ENCODE measurements around the gene ZNF69.
A peak's percentile ranks its signal among the peaks of the same experiment; 100 is the strongest.
"Not testable (repeated sequence)": the region's sequence is repeated elsewhere in the genome, so short reads cannot be mapped to it uniquely, and the experiment has no call there.

Gene ZNF69

DNA sequence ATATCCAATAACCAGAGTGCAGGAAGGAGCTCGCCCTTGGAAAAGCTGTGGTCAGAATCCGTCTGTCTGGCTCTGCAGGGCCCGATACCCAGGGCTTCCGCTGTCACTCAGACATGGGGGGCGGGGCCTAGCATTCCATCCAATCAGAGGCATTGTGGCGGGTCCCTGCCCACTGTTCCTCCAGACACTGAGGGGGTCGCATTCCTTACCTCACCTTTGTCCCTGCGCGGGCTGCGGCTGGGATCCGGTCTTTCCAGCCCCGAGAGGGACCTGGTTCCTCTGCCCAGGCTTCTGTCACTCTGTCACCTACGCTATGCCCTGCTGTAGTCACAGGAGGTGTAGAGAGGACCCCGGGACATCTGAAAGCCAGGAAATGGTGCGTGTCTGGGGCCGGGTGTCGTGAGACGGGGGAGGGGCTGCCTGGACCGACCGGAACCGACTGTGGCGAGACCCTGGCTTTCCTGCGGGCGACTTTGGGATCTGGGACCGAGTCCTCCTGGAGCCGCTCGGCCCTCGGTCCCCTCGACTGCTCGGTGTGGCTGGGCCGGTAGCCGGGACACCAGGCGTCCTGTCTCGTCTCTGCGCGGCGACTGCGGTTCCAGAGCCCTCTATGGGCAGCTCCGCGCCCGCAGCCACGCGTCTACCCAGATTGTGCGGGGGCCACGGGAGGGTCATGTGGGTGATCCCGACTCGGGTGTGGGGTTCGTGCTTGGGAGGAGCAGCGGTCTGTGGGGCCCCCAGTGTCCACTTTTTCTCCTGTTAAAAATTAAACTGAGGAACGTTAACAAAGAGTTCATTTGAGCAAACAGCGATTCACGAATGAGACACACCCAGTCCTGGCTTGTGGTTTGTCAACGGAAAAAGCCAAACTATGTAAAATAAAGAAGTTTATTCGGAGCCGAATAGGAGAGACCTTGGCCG is at the start of gene ZNF69:
Gene ZNF69, plus strand, starts transcription at position 172 of the 921 bp plus-strand sequence. Its CDS starts 142 bp downstream, at position 314.
- DNase-seq, result peak; percentile 79

DNA sequence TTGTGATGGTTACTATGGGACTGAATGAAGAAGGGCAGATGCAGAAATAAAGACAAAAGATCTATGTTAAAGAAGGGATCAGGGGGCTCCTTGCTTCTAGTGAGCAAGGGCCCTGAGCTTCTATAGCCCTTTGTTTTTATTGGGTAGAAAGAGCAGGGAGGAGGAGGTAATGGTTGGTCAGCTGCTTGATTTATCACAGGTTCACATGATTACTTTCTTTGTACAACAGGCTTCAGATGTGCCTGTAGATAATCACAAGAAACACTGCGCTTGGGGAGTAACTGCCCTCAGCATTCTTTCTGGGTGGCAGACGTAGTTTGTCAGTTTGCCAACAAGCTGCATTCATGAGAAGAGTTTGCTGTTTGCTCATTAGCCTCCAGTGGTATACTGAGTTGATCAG is 43.9 kb upstream of the ZNF69 start:
- DNase-seq, result no peak

DNA sequence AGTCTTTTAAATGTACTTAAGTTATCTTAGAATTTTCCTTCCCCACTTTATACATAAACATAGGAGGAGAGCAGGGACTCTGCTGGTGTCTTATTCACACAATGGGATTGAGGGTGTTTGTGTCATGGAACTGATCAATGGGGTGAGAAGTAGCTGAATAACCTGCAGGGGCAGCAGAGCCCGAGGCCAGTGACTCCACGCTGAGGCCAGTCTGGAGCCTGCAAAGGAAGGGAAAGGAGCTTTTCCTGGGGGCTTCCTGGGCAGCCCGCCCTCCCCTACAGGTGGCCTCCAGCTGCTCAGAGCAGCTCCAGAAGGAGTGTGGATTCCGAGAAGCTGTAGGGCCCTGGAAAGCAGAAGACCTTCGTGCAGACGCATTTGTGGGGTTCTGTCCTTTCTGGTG is 40.0 kb upstream of the ZNF69 start:
- not testable (repeated sequence) for DNase-seq

DNA sequence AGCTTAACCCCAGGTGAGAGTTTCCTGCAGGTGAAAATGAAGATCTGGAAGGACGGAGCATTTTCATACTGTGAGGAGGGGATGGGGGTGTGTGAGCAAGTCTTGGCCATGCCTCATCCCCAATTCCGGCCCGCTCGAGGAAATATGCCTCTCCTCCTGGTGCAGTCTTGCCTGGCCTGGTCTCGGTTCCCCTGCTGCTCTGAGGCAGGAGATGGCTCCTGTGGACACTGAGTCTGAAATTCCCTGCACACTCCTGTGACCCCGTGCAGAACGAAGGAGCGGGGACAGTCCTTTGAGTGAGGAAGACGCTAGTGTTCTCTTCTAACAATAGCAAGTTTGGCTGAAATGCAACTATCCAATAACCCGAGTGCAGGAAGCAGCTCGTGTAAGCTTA is 39.4 kb upstream of the ZNF69 start:
- no peak for DNase-seq

DNA sequence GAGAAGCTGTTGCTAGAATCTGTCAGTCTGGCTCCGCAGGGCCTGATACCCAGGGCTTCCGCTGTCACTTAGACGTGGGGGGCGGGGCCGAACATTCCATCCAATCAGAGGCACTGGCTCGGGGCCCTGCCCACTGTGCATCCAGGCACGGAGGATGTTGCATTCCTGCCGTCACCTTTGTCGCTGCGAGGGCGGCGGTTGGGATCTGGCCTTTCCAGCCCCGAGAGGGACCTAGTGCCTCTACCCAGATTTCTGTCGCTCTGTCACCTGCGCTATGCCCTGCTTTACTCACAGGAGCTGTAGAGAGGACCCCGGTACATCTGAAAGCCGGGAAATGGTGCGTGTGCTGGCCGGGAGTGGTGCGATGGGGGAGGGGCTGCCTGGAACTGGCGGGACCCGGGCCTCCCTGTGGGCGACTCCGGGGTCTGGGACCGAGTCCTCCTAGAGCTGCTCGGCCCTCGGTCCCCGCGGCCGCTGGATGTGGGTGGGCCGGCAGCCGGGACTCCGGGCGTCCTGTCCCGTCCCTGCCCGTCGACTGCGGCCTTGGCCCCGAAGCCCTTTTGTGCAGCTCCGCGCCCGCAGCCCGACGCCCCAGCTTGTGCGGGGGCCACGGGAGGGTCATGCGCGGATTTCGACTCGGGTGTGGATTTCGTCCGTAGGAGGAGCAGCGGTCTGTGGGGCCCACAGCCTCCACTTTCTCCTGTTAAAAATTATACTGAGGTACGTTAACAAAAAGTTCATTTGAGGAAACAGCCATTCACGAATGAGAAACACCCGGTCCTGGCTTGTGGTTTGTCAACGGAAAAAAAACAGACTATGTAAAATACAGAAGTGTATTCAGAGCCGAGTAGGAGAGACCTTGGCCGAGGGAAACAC is 38.8 kb upstream of the ZNF69 start, which contains the start of gene ZNF439:
Gene ZNF439, plus strand, starts transcription at position 133 of the 876 bp plus-strand sequence. Its CDS starts 142 bp downstream, at position 275.
- DNase-seq, result peak; percentile 96

DNA sequence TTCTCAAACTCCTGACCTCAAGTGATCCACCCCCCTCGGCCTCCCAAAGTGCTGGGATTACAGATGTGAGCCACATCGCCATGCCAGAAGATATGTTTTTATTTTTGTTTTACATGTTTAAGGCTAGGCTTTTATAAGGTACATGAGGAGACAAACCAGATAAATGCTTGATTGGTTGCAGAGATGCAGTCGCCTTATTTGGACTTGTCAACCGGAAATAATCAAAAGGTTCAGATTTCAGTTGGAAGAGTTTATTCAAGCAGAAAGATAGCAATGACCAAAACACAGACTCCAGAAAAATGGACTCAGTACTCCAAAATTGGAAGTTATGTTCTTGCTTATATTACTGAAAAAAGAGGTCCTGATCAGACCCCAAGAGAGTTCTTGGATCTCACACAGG is 37.3 kb upstream of the ZNF69 start:
- DNase-seq, result not testable (repeated sequence)

DNA sequence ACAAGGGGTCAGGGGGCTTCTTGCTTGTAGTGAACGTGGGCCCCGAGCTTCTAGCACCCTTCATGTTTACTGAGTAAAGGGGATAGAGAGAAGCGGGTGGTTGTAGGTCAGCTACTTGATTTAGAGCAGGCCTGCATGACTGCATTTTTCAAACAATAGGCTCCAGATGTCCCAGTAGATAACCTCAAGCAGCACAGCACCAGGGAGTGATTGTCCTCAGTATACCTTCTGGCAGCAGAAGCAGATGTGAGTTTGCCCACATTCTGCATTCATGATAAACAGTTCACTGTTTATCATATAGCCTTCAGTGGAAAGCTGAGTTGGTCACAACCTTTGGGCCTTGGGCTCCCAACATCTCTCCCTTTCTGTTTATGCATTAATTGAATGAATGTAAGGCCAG is 34.2 kb upstream of the ZNF69 start:
- no peak for DNase-seq

DNA sequence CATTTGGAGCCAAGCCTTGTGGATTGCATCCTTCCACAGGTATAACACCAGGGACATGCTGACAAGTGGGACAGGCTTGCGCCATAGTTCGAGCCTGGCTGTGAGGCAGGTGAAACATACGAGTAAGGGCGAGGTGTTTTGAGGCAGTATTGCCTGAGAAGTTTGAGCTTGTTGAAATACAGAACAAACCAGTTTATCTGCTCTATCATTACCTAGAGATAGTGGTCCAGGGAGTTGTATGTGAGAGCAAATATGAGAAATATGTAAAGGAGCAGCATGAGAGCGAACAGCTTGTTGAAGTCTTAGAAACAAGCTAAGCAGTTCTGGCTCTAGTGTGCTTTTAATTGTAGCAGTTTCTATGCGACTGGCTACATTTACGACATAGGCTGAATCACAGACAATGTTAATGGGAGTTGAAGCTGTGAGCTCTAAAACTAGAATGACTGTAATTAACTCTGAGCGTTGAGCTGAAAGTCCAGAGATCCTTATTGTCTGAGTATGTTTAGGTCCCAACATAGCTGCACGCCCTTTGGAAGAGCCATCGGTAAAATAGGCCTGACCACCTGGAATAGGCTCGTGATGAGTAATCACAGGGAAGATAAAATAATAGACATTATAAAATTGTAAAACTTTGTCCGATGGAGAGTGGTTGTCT is 30.9 kb upstream of the ZNF69 start:
- no peak for DNase-seq

DNA sequence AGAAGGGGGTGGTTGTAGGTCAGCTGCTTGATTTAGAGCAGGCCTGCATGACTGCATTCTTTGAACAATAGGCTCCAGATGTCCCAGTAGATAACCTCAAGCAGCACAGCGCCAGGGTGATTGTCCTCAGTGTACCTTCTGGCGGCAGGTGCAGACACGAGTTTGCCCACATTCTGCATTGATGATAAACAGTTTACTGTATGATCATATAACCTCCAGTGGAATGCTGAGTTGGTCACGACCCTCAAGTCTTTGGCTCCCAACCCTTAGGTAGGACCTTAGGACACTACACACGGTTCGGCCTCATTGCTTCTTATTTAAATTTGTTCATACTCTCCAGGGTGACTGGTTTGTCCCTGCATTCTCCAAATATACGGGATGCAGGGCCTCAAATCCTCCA is 26.9 kb upstream of the ZNF69 start:
- DNase-seq, result no peak

DNA sequence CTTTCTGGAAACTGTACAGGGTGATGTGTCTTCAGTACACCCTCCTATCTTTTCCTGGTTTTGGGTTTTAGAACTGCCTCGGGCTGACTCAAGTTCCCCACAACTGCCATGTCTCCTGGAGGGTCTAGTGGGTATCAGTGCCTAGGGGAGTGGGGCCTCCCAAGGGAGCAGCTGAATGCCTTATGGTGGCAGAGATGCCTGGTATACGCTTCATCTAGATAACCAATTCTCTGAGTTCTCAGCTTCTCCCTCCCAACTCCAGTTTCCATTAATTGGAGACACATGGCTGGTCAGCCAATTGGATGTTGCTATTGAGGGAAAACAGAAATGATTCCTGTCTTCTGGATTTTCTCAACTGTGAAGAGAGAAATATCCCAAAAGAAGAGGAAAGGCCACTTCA is 26.3 kb upstream of the ZNF69 start:
- no peak for DNase-seq

DNA sequence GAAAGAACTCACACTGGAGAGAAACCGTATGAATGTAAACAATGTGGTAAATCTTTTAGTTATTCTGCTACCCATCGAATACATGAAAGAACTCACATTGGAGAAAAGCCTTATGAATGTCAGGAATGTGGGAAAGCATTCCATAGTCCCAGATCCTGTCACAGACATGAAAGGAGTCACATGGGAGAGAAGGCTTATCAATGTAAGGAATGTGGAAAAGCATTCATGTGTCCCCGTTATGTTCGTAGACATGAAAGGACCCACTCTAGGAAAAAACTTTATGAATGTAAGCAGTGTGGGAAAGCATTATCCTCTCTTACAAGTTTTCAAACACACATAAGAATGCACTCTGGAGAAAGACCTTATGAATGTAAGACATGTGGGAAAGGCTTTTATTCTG is 19.8 kb upstream of the ZNF69 start:
- not testable (repeated sequence) for DNase-seq

DNA sequence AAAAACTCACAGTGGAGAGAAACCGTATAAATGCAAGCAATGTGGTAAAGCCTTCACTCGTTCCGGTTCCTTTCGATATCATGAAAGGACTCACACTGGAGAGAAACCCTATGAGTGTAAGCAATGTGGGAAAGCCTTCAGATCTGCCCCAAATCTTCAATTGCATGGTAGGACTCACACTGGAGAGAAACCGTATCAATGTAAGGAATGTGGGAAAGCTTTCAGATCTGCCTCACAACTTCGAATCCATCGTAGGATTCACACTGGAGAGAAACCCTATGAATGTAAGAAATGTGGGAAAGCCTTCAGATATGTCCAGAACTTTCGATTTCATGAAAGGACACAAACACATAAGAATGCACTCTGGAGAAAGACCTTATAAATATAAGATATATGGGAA is 19.4 kb upstream of the ZNF69 start:
- no peak for DNase-seq

DNA sequence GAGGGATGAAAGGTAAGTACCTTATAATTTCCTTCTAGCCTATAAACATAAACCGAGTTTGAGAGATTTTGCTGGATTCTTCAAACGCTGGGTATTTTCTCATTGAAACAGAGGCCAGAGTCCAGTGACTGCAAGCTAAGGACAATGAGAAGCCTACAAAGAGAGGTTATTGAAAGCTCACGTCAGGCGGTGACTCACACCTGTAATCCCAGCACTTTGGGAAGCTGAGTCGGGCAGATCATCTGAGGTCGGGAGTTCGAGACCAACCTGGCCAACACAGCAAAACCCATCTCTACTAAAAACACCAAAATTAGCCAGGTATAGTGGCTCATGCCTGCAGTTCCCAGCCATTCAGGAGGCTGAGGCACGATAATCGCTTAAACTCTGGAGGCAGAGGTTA is 15.0 kb upstream of the ZNF69 start:
- DNase-seq, result no peak

DNA sequence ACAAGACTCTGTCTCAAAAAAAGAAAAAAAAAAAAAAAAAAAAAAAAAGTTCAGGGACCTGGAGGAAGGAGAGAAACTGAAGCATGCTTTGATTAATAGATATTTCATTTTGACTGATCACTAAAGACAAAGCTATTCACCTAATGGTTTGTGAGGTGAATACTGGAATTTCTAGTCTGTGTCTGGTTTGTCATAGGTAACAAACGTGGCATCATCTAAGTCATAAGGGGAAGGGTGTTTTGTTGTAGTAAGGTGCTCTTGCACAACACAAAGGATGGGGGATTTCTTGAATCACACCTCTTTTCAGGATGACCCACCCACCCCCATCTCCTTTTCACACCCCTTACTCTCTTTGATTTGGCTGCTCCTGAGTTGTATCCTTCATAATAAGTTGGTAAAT is 13.8 kb upstream of the ZNF69 start:
- DNase-seq, result no peak

DNA sequence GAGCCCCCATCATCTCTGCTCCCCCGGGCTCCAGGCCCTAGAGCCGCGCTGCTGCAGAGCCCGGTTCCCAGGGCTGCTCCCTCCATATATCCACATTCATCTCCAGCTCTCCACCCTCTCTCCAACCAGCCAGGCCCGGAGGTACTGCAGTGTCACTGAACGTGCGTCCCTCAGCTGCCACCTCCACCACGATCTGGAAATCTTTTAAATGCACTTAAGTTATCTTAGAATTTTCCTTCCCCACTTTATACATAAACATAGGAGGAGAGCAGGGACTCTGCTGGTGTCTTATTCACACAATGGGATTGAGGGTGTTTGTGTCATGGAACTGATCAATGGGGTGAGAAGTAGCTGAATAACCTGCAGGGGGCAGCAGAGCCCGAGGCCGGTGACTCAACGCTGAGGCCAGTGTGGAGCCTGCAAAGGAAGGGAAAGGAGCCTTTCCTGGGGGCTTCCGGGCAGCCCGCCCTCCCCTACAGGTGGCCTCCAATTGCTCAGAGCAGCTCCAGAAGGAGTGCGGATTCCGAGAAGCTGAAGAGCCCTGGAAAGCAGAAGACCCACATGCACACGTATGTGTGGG is 7.8 kb upstream of the ZNF69 start:
- peak; percentile 69 for DNase-seq

DNA sequence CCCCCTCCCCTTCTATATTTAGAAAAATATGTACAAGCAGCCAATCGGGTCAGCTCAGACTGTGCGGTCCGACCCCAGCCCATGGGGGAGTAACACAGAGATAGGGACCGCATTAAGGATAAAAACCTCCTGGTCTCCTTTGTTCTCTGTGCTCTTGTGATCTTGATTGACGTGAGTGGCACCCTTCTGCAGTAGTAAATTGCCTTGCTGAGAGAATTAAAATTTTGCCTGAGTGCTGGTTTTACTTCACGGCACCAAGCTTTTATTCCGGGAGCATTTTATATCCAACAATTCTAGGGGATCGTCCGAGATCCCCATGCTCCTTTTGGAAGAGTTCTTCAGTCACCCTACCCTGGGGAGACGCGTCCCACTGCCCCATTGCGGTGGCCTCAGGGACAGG is 7.0 kb upstream of the ZNF69 start:
- no peak for DNase-seq

DNA sequence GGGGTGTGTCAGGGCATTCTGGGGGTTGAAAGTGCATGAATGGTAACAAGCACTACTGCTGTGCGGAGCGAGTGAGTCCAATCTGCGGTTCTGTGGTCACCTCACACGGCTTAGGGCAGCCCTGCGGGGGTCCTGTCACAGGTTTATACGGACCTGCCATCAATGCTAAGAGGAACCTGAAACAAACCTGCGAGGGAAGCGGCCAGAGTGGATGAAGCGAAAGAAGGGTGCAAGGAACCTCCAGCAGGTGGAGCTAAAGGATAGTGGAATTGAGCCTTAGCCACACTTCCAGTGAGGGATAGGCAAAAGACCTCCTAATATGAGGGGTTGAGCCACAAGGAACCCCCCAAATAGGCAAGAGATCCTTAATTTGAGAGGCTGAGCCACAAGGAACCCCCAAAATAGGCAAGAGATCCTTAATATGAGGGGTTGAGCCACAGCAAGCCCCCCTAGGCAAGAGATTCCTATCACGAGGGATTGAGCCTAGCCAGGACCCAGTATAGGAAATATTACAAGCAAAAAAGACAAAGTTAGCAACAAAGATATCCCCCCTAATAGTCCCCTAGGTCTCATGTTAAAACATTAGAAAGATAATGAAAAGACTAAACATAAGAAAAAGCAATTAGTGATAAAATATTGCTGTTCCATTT is 6.3 kb upstream of the ZNF69 start:
- peak; percentile 69 for DNase-seq

DNA sequence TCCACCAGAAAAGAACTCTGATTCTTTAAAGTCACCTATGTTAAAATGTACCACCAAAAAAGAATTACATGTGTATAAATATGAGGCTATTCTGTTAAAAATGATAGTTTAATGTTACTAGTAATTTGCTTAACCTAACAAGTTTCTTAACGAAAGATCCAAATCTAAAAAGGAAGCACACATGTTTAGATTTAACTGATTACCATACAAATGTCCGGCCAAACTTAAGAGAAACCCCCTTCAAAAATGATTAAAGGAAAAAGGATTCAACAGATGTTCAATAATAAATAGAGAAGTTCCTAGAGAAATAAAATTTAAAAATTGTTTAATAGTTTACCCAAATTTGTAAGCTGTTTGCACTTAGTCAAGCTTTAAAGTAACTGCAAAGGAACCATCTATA is 5.0 kb upstream of the ZNF69 start:
- no peak for DNase-seq

DNA sequence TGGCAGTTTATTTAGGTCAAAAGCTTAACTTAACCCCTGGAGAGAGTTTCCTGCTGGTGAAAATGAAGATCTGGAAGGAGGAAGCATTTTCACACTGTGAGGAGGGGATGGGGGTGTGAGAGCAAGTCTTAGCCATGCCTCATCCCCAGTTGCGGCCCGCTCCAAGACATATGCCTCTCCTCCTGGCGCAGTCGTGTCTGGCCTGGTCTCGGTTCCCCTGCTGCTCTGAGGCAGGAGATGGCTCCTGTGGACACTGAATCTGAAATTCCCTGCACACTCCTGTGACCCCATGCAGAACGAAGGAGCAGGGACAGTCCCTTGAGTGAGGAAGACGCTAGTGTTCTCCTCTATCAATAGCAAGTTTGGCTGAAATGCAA is 360 bp upstream of the ZNF69 start:
- DNase-seq, result peak; percentile 5

DNA sequence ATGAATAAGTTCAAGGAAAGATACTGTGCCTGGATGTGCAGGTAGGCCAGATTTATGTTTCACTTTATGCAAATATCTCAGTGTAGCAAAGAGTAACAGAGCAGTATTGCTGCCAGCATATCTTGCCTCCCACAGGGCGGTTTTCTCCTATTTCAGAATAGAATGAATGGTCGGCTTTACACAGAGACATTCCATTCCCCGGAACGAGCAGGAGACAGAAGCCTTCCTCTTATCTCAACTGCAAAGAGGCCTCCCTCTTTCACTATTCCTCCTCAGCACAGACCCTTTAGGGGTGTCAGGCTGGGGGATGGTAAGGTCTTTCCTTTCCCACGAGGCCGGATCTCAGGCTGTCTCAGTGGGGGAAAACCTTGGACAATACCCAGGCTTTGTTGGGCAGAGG is 2.3 kb downstream of the ZNF69 start:
- DNase-seq, result not testable (repeated sequence)

DNA sequence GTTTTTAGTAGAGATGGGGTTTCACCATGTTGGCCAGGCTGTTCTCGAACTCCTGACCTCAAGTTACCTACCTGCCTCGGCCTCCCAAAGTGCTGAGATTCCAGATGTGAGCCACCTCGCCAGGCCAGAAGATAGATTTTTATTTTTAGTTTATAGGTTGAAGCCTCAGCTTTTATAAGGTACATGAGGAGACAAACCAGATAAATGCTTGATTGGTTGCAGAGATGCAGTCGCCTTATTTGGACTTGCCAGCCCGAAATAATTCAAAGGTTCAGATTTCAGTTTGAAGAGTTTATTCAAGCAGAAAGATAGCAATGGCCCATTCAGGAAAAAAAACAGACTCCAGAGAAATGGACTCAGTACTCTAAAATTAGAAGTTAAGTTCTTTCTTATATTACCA is 3.1 kb downstream of the ZNF69 start:
- no peak for DNase-seq

DNA sequence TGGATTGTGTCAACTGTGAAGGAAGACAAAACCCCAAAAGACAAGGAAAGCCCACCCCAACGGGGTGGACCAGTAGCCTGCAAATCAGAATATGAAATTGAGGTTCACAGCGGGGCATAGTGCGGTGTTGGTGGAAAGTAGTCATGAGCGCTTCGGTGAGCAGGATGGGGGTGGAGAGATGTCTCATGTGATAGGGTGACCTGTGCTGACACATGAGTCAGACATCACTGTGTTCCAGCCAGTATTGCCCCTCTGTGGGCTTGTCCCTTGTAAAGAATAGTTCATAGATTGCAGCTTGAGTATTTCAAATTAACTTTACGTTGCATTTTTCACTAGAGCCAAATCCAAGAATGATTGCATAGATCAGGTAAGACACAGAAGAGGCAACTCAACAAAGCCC is 7.3 kb downstream of the ZNF69 start:
- DNase-seq, result no peak

Measured in stimulated activated CD4-positive, alpha-beta T cell treated with anti-CD3 and anti-CD28 coated beads, Interleukin-15, amount 100 ng/mL, for 24 hours (primary cell).